ENCODE data around the gene HDLBP.
A peak's percentile ranks its signal among the peaks of the same experiment; 100 is the strongest.

- no peak for TF ChIP-seq REST (IDR thresholded peaks at IDR 0.05; ENCODE audit: insufficient read depth in 1 of 2, low read depth in 2 of 2, low read length in 2 of 2)
- TF ChIP-seq POLR2AphosphoS5 (IDR thresholded peaks at IDR 0.05; ENCODE audit: low read depth, low read length), result no peak; the same call in none of the 2 replicates
- TF ChIP-seq SIN3A (IDR thresholded peaks at IDR 0.05; ENCODE audit: borderline replicate concordance, insufficient read depth, low read length), result peak; percentile 25; the same call in 1 of the 2 replicates
- peak; percentile 12; the same call in 1 of the 2 replicates for TF ChIP-seq TAF1 (IDR thresholded peaks at IDR 0.05; ENCODE audit: borderline replicate concordance, insufficient read depth, low read length)
Measured at GRCh38 chr2:241315879-241316631, 583 bp upstream of the HDLBP start, which contains the start of gene SEPTIN2.

Measured in PFSK-1 (cell line).